Neural cell (in vitro differentiated cells): Measurements from ENCODE around the gene LDB2.

ENCODE experiments used
- EZH2 ChIP-seq: fragments of 200-600, 300-800 bp; shearing (Covaris generic), sonication (generic); IDR thresholded peaks from 2 replicates; pipeline ENCODE4 v1.6.1; 2014; ENCODE audit warnings: antibody characterized with exemption, low read length, borderline replicate concordance, mild to moderate bottlenecking; ENCODE audit not compliant: insufficient read depth, poor library complexity, severe bottlenecking
- MXI1 ChIP-seq: fragments of 450-650 bp; conservative IDR thresholded peaks from 2 replicates; pipeline ENCODE4 v1.6.1; 2014; ENCODE audit warnings: antibody characterized with exemption, mild to moderate bottlenecking; ENCODE audit not compliant: poor library complexity, severe bottlenecking
- TAF1 ChIP-seq: IDR thresholded peaks from 2 replicates; pipeline ENCODE4 v1.6.1; 2012; ENCODE audit warnings: low read depth
- TF ChIP-seq, protein P1 (sequence below): fragments of 450-650 bp; IDR thresholded peaks from 2 replicates; pipeline ENCODE4 v1.5.1; 2014; ENCODE audit warnings: antibody characterized with exemption, mild to moderate bottlenecking, moderate library complexity; ENCODE audit not compliant: poor library complexity, severe bottlenecking

DNA sequence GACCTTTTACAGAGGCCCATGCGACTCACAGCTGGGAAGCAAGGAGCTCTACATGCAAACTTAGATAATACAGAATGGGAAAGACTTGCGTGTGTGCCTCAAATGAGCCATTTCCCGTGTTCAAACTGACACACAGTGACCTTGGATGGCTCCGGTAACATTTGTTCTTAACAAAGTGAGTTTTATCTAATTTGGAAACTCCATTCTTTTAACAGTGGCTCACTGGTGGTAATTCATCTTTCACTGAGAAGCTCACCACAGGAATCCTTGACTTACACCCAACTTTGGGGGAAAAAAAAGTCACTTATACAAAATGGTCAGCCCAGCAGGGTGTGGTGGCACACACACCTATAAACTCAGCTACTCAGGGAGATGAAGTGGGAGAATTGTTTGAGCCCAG is 190.6 kb downstream of the LDB2 start:
- TF ChIP-seq, protein P1, sequence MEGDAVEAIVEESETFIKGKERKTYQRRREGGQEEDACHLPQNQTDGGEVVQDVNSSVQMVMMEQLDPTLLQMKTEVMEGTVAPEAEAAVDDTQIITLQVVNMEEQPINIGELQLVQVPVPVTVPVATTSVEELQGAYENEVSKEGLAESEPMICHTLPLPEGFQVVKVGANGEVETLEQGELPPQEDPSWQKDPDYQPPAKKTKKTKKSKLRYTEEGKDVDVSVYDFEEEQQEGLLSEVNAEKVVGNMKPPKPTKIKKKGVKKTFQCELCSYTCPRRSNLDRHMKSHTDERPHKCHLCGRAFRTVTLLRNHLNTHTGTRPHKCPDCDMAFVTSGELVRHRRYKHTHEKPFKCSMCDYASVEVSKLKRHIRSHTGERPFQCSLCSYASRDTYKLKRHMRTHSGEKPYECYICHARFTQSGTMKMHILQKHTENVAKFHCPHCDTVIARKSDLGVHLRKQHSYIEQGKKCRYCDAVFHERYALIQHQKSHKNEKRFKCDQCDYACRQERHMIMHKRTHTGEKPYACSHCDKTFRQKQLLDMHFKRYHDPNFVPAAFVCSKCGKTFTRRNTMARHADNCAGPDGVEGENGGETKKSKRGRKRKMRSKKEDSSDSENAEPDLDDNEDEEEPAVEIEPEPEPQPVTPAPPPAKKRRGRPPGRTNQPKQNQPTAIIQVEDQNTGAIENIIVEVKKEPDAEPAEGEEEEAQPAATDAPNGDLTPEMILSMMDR: no peak
- no peak for TF ChIP-seq MXI1
- no peak for TF ChIP-seq TAF1
- TF ChIP-seq EZH2: no peak
